ENCODE data around the gene GDF7. TPM values are rescaled to one million over a fixed set of nuclear protein-coding genes. Genes with fewer than 3 reads are reported as not detected.

Gene GDF7
- total and polyA plus RNA-seq, 2 of the 8 experiments (the other 6 are each of a cell fraction or from before 2014, with no cell fraction given), result 0.04 to 0.06 TPM

- no peak for DNase-seq (ENCODE audit: low read depth in 1 of 2, low spot score in 2 of 2)
- H4K91ac ChIP-seq (replicated peaks; ENCODE audit: insufficient read length, low read length), result no peak overlapping the region
- no peaks in the 10 kb centered on the region for H3K9me3 ChIP-seq (ENCODE audit: insufficient read depth in 2 of 2, low read depth in 1 of 2, low read length in 1 of 2)
- no peak overlapping the region for H2BK12ac ChIP-seq (ENCODE audit: low read depth, low read length)
- no peak overlapping the region for H4K8ac ChIP-seq (ENCODE audit: extremely low read depth, insufficient read depth, low read length)
- H4K5ac ChIP-seq (ENCODE audit: insufficient read length, low read depth, low read length), result no peak overlapping the region
- H3K4me1 ChIP-seq (replicated peaks in 1 of 4; ENCODE audit: control insufficient read depth in 3 of 4, insufficient read depth in 4 of 4, low read length in 3 of 4), result no peaks in the 10 kb centered on the region
- no peak overlapping the region for H3K18ac ChIP-seq (ENCODE audit: extremely low read depth, low read length)
- no peak overlapping the region for H2BK120ac ChIP-seq (replicated peaks; ENCODE audit: low read depth, low read length)
- H3K4me3 ChIP-seq (ENCODE audit: extremely low read depth in 1 of 4, insufficient read depth in 2 of 4, low read depth in 3 of 4, low read length in 4 of 4), result no peak overlapping the region
- WGBS, 2 experiments (ENCODE audit: extremely low coverage in 1 of 2, insufficient coverage in 1 of 2, insufficient read length in 1 of 2, insufficient replicate concordance in 2 of 2, low coverage in 1 of 2, low lambda C conversion rate in 2 of 2, missing lambda C conversion rate in 1 of 2), result 84% methylated on average over 6 of the region's 6 CpGs; no CpG with 5 or more reads in 1 of the 2 experiments
- H2AK5ac ChIP-seq (ENCODE audit: low read depth, low read length), result no peak overlapping the region
- no peak overlapping the region for H3K4ac ChIP-seq (replicated peaks; ENCODE audit: insufficient read length, low read depth, low read length)
- no peak overlapping the region for H3K14ac ChIP-seq (ENCODE audit: insufficient read length)
- H2BK20ac ChIP-seq (ENCODE audit: low read length), result no peak overlapping the region
- no peak overlapping the region for H3K56ac ChIP-seq (replicated peaks; ENCODE audit: insufficient read length, low read depth, low read length)
- no peak overlapping the region for H3K4me2 ChIP-seq (ENCODE audit: insufficient read depth in 1 of 2, low read depth in 2 of 2, low read length in 2 of 2)
- H3K23ac ChIP-seq (ENCODE audit: insufficient read length), result no peak overlapping the region
- peaks cover 0 to 3% of the 10 kb centered on the region in 2 experiments for H4K20me1 ChIP-seq (replicated peaks in 1 of 2; ENCODE audit: control insufficient read depth in 1 of 2, insufficient read depth in 2 of 2, low read length in 2 of 2)
- no peaks in the 10 kb centered on the region for H3K23me2 ChIP-seq (ENCODE audit: low read depth, low read length)
- no peaks in the 10 kb centered on the region for H3K27me3 ChIP-seq (replicated peaks in 1 of 4; ENCODE audit: control insufficient read depth in 3 of 4, extremely low read depth in 1 of 4, insufficient read depth in 3 of 4, low read length in 3 of 4)
- no peak overlapping the region for H3K9ac ChIP-seq (replicated peaks in 1 of 4; ENCODE audit: extremely low read depth in 1 of 4, low read depth in 3 of 4, low read length in 3 of 4)
- ChIA-PET CTCF (ENCODE audit: partially characterized antibody) (interaction anchor here (0.7 to 4.3 kb wide), 6 partner anchors 8 to 272 kb away, joined by 3 to 35 read pairs (median 6); no protein-coding TSS in a partner anchor), POLR2A (ENCODE audit: partially characterized antibody) (no interaction called here)
- no peak for FAIRE-seq
- H2AFZ ChIP-seq (ENCODE audit: low read length), result no peak overlapping the region
- H3K27ac ChIP-seq (ENCODE audit: low read depth, low read length), result no peak overlapping the region
- no peak overlapping the region for H2BK15ac ChIP-seq (ENCODE audit: low read length)
- H3K36me3 ChIP-seq (ENCODE audit: control insufficient read depth in 2 of 4, insufficient read depth in 4 of 4, low read length in 3 of 4), result peaks cover 0 to 8% (median 2%) of the 10 kb centered on the region in 4 experiments; a peak in 2 of 8 replicates
- H3K79me2 ChIP-seq (ENCODE audit: control insufficient read depth in 1 of 2, insufficient read depth in 2 of 2, low read length in 2 of 2), result no peaks in the 10 kb centered on the region
- H2BK5ac ChIP-seq (ENCODE audit: low read depth, low read length), result no peak overlapping the region
- H3K79me1 ChIP-seq (ENCODE audit: low read depth, low read length), result no peaks in the 10 kb centered on the region; the same call in 1 of the 2 replicates
- TF ChIP-seq KDM4A (IDR thresholded peaks at IDR 0.05; ENCODE audit: low read depth, low read length, severe bottlenecking) (no peak), FOSL1 (IDR thresholded peaks at IDR 0.05; ENCODE audit: insufficient read depth, low read depth, low read length) (no peak), E2F6 (IDR thresholded peaks at IDR 0.05) (no peak), RXRA (IDR thresholded peaks at IDR 0.05; ENCODE audit: insufficient read depth, low read depth, low read length) (no peak), BACH1 (IDR thresholded peaks at IDR 0.05; ENCODE audit: low read length) (no peak), KDM1A (IDR thresholded peaks at IDR 0.05; ENCODE audit: borderline replicate concordance, low read length) (no peak), RNF2 (IDR thresholded peaks at IDR 0.05; ENCODE audit: borderline replicate concordance, low read depth, low read length, missing control alignments, poor library complexity, severe bottlenecking) (no peak), BRCA1 (IDR thresholded peaks at IDR 0.05; ENCODE audit: low read depth, low read length) (no peak), CHD2 (IDR thresholded peaks at IDR 0.05; ENCODE audit: low read length) (no peak)
Observed at GRCh38 chr2:20691076-20691734, 24.3 kb downstream of the GDF7 start.

All from H1 (cell line).